HG02763 (cell line): ENCODE data around the gene BRAT1.
"Not testable (repeated sequence)": the region's sequence is repeated elsewhere in the genome, so short reads cannot be mapped to it uniquely, and the experiment has no call there.

Experiments
- ATAC-seq: cut with Tn5 transposase; IDR thresholded peaks from one replicate; pipeline ENCODE4 v1.9.1; 2021; ENCODE audit warnings: mild to moderate bottlenecking, moderate library complexity; ENCODE audit not compliant: unreplicated experiment

Gene BRAT1

GRCh38 chr7:2564970-2565540 is 9.7 kb upstream of the BRAT1 start:
- ATAC-seq: no peak

- not testable (repeated sequence) for ATAC-seq
These were observed 8.6 kb upstream of the BRAT1 start for GRCh38 chr7:2563955-2564354.

GRCh38 chr7:2559283-2559950 is 4.1 kb upstream of the BRAT1 start:
- ATAC-seq: peak; percentile 11

GRCh38 chr7:2558629-2559282 is 3.4 kb upstream of the BRAT1 start, which contains the start of gene IQCE:
Gene IQCE, plus strand, starts transcription at chr7:2558979. Its CDS starts 203 bp downstream, at chr7:2559182.
- peak; percentile 54 for ATAC-seq

GRCh38 chr7:2554661-2555111 is 638 bp downstream of the BRAT1 start:
- ATAC-seq: no peak

GRCh38 chr7:2553831-2554581 is 1.3 kb downstream of the BRAT1 start:
- no peak for ATAC-seq

GRCh38 chr7:2553108-2553507 is 2.2 kb downstream of the BRAT1 start:
- ATAC-seq: no peak

GRCh38 chr7:2551418-2551817 is 3.9 kb downstream of the BRAT1 start:
- no peak for ATAC-seq

GRCh38 chr7:2546776-2547586 is 8.3 kb downstream of the BRAT1 start:
- ATAC-seq: no peak

GRCh38 chr7:2545746-2546425 is 9.4 kb downstream of the BRAT1 start:
- ATAC-seq: no peak

- no peak for ATAC-seq
These were observed 10.7 kb downstream of the BRAT1 start for GRCh38 chr7:2544541-2545188.

- ATAC-seq: no peak
These were observed 12.1 kb downstream of the BRAT1 start for GRCh38 chr7:2542916-2543871.

- ATAC-seq: no peak
These were observed 13.1 kb downstream of the BRAT1 start for GRCh38 chr7:2542011-2542915.

- ATAC-seq: no peak
These were observed 13.9 kb downstream of the BRAT1 start for GRCh38 chr7:2541291-2542010.

GRCh38 chr7:2540641-2541051 is 14.7 kb downstream of the BRAT1 start:
- no peak for ATAC-seq

GRCh38 chr7:2540133-2540532 is 15.2 kb downstream of the BRAT1 start:
- ATAC-seq: no peak
